OCI-LY1 (cell line): ENCODE results near the gene RPH3AL.

Experiments
- H2AFZ ChIP-seq: fragments of 200-600 bp; sonication (generic), shearing (Covaris generic); 2 replicates; pipeline ENCODE4 v1.6.0; 2014; ENCODE audit warnings: antibody characterized with exemption, mild to moderate bottlenecking, low read length
- H3F3A ChIP-seq: fragments of 200-600 bp; sonication (generic), shearing (Covaris generic); 2 replicates; pipeline ENCODE4 v1.6.0; 2014; ENCODE audit warnings: mild to moderate bottlenecking, antibody characterized with exemption, low read length, moderate library complexity; ENCODE audit not compliant: insufficient read depth
- H3K27ac ChIP-seq: fragments of 200-600 bp; sonication (generic); 2 replicates; pipeline ENCODE4 v1.5.1; 2014; ENCODE audit warnings: low read length, mixed run types, mild to moderate bottlenecking, low read depth; ENCODE audit not compliant: poor library complexity, severe bottlenecking
- H3K27me3 ChIP-seq: fragments of 200-600 bp; sonication (generic); 2 replicates; pipeline ENCODE4 v1.6.0; 2014; ENCODE audit warnings: antibody characterized with exemption, mild to moderate bottlenecking, low read length, moderate library complexity; ENCODE audit not compliant: insufficient read depth
- H3K36me3 ChIP-seq: fragments of 200-600 bp; sonication (generic); 2 replicates; pipeline ENCODE4 v1.6.1; 2014; ENCODE audit warnings: mild to moderate bottlenecking, antibody characterized with exemption, low read length, moderate library complexity, mixed read lengths; ENCODE audit not compliant: insufficient read depth
- H3K4me1 ChIP-seq: fragments of 200-600 bp; sonication (generic); 2 replicates; pipeline ENCODE4 v1.5.1; 2014; ENCODE audit warnings: mild to moderate bottlenecking, low read length, moderate library complexity; ENCODE audit not compliant: insufficient read depth, severe bottlenecking
- H3K4me2 ChIP-seq: fragments of 200-600 bp; sonication (generic), shearing (Covaris generic); 2 replicates; pipeline ENCODE4 v1.6.1; 2014; ENCODE audit warnings: low read length
- H3K4me3 ChIP-seq: fragments of 200-600 bp; sonication (generic); 2 replicates; pipeline ENCODE4 v1.5.1; 2014; ENCODE audit warnings: low read length, low read depth, mild to moderate bottlenecking, mixed read lengths; ENCODE audit not compliant: poor library complexity, severe bottlenecking
- H3K79me2 ChIP-seq: fragments of 200-600 bp; shearing (Covaris generic); 2 replicates; pipeline ENCODE4 v1.6.1; 2016; ENCODE audit warnings: mixed run types, low read length, mixed read lengths; ENCODE audit not compliant: insufficient read depth
- H3K9ac ChIP-seq: fragments of 200-600 bp; sonication (generic), shearing (Covaris generic); 2 replicates; pipeline ENCODE4 v1.6.1; 2014; ENCODE audit warnings: mild to moderate bottlenecking, low read length, mixed read lengths
- H3K9me2 ChIP-seq: fragments of 200-600 bp; sonication (generic), shearing (Covaris generic); 2 replicates; pipeline ENCODE4 v1.6.1; 2014; ENCODE audit warnings: low read depth, mild to moderate bottlenecking, low read length, mixed read lengths
- H3K9me3 ChIP-seq: fragments of 200-600 bp; shearing (Covaris generic); 2 replicates; pipeline ENCODE4 v1.6.1; 2014; ENCODE audit warnings: low read length, mixed read lengths
- H4K20me1 ChIP-seq: fragments of 200-600 bp; sonication (generic), shearing (Covaris generic); 2 replicates; pipeline ENCODE4 v1.6.0; 2016; ENCODE audit warnings: mild to moderate bottlenecking, low read length; ENCODE audit not compliant: insufficient read depth
- CTCF ChIP-seq: fragments of 200-600 bp; sonication (generic), shearing (Covaris generic); IDR thresholded peaks from 2 replicates; pipeline ENCODE4 v1.5.1; 2017; ENCODE audit warnings: mild to moderate bottlenecking, antibody characterized with exemption, low read length, moderate library complexity, mixed read lengths
- EZH2 ChIP-seq: fragments of 200-600 bp; sonication (generic), shearing (Covaris generic); IDR thresholded peaks from 2 replicates; pipeline ENCODE4 v1.8.0; 2017; ENCODE audit warnings: borderline replicate concordance, mixed run types, mild to moderate bottlenecking, antibody characterized with exemption, low read length, moderate library complexity, mixed read lengths

Gene RPH3AL

DNA sequence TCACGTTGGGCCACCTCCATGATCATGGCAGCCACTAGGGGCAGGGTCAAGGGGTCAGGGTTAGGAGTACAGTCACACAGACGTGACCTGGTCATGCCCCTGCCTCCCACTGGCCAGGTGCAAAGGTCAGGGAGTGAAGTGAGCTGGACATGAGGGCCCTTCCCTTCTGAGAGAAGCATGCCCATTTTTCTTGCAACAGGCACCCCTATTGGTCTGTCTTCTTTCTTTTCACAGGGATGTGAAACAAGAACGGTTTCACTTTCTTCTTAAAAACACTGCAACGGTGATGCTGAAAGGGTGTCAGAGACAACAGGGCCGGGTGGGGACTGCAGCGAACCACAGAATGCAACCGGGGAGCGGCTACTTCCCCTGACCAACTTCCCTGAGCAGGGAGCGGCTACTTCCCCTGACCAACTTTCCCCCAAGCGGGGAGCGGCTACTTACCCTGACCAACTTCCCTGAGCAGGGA is 119.1 kb downstream of the RPH3AL start:
- Histone ChIP-seq H3K79me2 (no peaks in the 10 kb centered on the region), H2AFZ (no peak overlapping the region), H3K27ac (peak overlapping the region; percentile 99), H3K4me3 (peak overlapping the region; percentile 3), H3K27me3 (no peaks in the 10 kb centered on the region), H3K4me2 (peak overlapping the region; percentile 58; the same call in 1 of the 2 replicates), H3F3A (peaks cover 10% of the 10 kb centered on the region; the same call in 1 of the 2 replicates), H3K36me3 (no peaks in the 10 kb centered on the region), H4K20me1 (no peaks in the 10 kb centered on the region), H3K4me1 (peaks cover 59% of the 10 kb centered on the region), H3K9me3 (no peaks in the 10 kb centered on the region), H3K9ac (peak overlapping the region; percentile 51), H3K9me2 (no peaks in the 10 kb centered on the region)
- TF ChIP-seq EZH2 (no peak), CTCF (peak; percentile 20; the same call in 1 of the 2 replicates)

GRCh38 chr17:231966-232807 is 120.4 kb downstream of the RPH3AL start:
- Histone ChIP-seq H2AFZ (no peak overlapping the region), H3K27me3 (no peaks in the 10 kb centered on the region), H3K27ac (peak overlapping the region; percentile 99), H3K4me3 (peak overlapping the region; percentile 26), H4K20me1 (no peaks in the 10 kb centered on the region), H3F3A (peaks cover 10% of the 10 kb centered on the region; the same call in 1 of the 2 replicates), H3K9me3 (no peaks in the 10 kb centered on the region), H3K4me2 (peak overlapping the region; percentile 58), H3K9ac (peak overlapping the region; percentile 55), H3K4me1 (peaks cover 46% of the 10 kb centered on the region), H3K79me2 (no peaks in the 10 kb centered on the region), H3K9me2 (no peaks in the 10 kb centered on the region), H3K36me3 (no peaks in the 10 kb centered on the region)
- no peak for TF ChIP-seq CTCF
- no peak for TF ChIP-seq EZH2

- peak overlapping the region; percentile 55 for H3K9ac ChIP-seq
- no peaks in the 10 kb centered on the region for H3K27me3 ChIP-seq
- no peaks in the 10 kb centered on the region for H4K20me1 ChIP-seq
- H3F3A ChIP-seq: peaks cover 10% of the 10 kb centered on the region; the same call in 1 of the 2 replicates
- peak overlapping the region; percentile 26 for H3K4me3 ChIP-seq
- H3K4me2 ChIP-seq: peak overlapping the region; percentile 58
- H3K27ac ChIP-seq: peak overlapping the region; percentile 99
- H2AFZ ChIP-seq: no peak overlapping the region
- H3K79me2 ChIP-seq: no peaks in the 10 kb centered on the region
- H3K9me2 ChIP-seq: no peaks in the 10 kb centered on the region
- no peaks in the 10 kb centered on the region for H3K36me3 ChIP-seq
- H3K4me1 ChIP-seq: peaks cover 40% of the 10 kb centered on the region
- H3K9me3 ChIP-seq: no peaks in the 10 kb centered on the region
- TF ChIP-seq CTCF (no peak), EZH2 (no peak)
These were observed 121.2 kb downstream of the RPH3AL start for GRCh38 chr17:231191-231965.
